Neutrophil (primary cell): ENCODE data around the gene ROR2.

Experiments used
- H3K27ac ChIP-seq: fragments of 200-600 bp; sonication (generic); 2 replicates; pipeline ENCODE4 v1.5.1; 2016; ENCODE audit warnings: mild to moderate bottlenecking, moderate library complexity
- H3K27me3 ChIP-seq: fragments of 200-600 bp; sonication (generic); 2 replicates; pipeline ENCODE4 v1.6.0; 2016; ENCODE audit warnings: mild to moderate bottlenecking
- H3K36me3 ChIP-seq: fragments of 200-600 bp; sonication (generic); 2 replicates; pipeline ENCODE4 v1.5.1; 2017
- H3K4me1 ChIP-seq, 2 experiments: fragments of 200-600 bp in 1 of 2; sonication (generic) in 1 of 2; 1 replicate in 1 of 2; 2 replicates in 1 of 2; pipeline versions ENCODE4 v1.5.1 to v1.6.1; 2013 to 2016; ENCODE audit warnings: low read depth in 1 of 2, low read length in 1 of 2, mild to moderate bottlenecking in 1 of 2, moderate library complexity in 1 of 2; ENCODE audit not compliant: control insufficient read depth in 1 of 2, insufficient read depth in 1 of 2
- H3K4me3 ChIP-seq, 2 experiments: fragments of 200-600 bp in 1 of 2; sonication (generic) in 1 of 2; 1 replicate in 1 of 2; 2 replicates in 1 of 2; pipeline ENCODE4 v1.5.1; 2013 to 2016; ENCODE audit warnings: low read depth in 1 of 2, low read length in 1 of 2, mild to moderate bottlenecking in 1 of 2, moderate library complexity in 1 of 2
- H3K9me3 ChIP-seq: fragments of 200-600 bp; sonication (generic); 2 replicates; pipeline ENCODE4 v1.5.1; 2016
- TF ChIP-seq, protein P1 (sequence below): fragments of 200-600 bp; sonication (generic); IDR thresholded peaks from 2 replicates; pipeline ENCODE4 v1.5.1; 2016; ENCODE audit warnings: antibody characterized with exemption

ROR2 gene

GRCh38 chr9:91812191-91812590 is 137.8 kb downstream of the ROR2 start:
- no peaks in the 10 kb centered on the region for H3K9me3 ChIP-seq
- TF ChIP-seq, protein P1, sequence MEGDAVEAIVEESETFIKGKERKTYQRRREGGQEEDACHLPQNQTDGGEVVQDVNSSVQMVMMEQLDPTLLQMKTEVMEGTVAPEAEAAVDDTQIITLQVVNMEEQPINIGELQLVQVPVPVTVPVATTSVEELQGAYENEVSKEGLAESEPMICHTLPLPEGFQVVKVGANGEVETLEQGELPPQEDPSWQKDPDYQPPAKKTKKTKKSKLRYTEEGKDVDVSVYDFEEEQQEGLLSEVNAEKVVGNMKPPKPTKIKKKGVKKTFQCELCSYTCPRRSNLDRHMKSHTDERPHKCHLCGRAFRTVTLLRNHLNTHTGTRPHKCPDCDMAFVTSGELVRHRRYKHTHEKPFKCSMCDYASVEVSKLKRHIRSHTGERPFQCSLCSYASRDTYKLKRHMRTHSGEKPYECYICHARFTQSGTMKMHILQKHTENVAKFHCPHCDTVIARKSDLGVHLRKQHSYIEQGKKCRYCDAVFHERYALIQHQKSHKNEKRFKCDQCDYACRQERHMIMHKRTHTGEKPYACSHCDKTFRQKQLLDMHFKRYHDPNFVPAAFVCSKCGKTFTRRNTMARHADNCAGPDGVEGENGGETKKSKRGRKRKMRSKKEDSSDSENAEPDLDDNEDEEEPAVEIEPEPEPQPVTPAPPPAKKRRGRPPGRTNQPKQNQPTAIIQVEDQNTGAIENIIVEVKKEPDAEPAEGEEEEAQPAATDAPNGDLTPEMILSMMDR: no peak
- no peak overlapping the region for H3K4me3 ChIP-seq
- no peaks in the 10 kb centered on the region for H3K27me3 ChIP-seq
- peaks cover 0 to 5% of the 10 kb centered on the region in 2 experiments for H3K4me1 ChIP-seq
- no peaks in the 10 kb centered on the region for H3K36me3 ChIP-seq
- no peak overlapping the region for H3K27ac ChIP-seq

DNA sequence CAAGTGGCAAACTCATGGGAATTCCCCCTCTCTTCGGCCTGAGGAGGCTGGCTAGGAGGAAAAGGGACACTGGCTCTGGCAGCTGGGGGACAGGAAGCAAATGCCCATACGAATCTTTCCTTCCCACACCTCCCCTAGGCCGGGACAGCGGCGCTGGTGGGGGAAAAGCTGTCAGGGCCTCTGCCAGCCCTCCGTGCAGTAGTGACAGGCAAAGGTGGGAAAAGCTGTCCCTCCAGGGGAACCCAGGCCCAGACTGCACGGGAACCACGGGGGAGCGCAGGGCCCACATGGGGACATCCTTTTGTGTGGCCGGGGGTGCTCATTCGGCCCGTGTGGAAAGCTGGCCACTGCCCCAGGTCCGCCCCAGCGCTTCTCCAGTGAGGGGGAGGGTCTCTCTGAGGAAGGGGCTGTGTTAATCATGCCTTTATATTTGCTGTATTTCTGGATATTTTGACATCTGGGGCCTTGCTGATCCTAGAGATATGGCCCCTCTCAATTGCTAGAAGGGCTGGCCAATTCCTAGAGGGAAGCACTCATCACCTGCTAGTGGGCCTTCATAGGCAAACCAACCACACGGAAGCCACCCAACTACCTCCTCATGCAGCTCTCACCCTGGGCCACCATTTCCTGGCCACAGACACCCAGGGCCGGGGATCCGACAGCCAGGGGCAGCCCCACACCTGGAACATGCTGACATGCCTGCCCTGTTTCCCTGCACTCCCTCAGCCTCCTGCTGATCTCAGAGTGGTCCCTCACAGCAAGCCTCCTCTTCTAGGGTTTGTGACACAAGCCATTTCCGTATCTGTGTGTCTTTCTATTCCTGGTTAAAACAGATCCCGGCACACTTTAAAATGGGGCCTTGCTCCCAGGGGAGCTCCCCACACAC is 138.8 kb downstream of the ROR2 start:
- H3K9me3 ChIP-seq: no peaks in the 10 kb centered on the region
- no peaks in the 10 kb centered on the region for H3K36me3 ChIP-seq
- no peaks in the 10 kb centered on the region for H3K4me1 ChIP-seq
- H3K4me3 ChIP-seq: no peak overlapping the region
- TF ChIP-seq, protein P1: no peak
- H3K27me3 ChIP-seq: no peaks in the 10 kb centered on the region
- no peak overlapping the region for H3K27ac ChIP-seq

- no peaks in the 10 kb centered on the region for H3K4me1 ChIP-seq
- TF ChIP-seq, protein P1: no peak
- H3K27ac ChIP-seq: no peak overlapping the region
- no peaks in the 10 kb centered on the region for H3K27me3 ChIP-seq
- H3K4me3 ChIP-seq: no peak overlapping the region
- no peaks in the 10 kb centered on the region for H3K36me3 ChIP-seq
- H3K9me3 ChIP-seq: no peaks in the 10 kb centered on the region
Measured at GRCh38 chr9:91810286-91810905, 139.6 kb downstream of the ROR2 start.

GRCh38 chr9:91809581-91810285 is 140.3 kb downstream of the ROR2 start:
- no peaks in the 10 kb centered on the region for H3K36me3 ChIP-seq
- no peak overlapping the region for H3K4me3 ChIP-seq
- TF ChIP-seq, protein P1: no peak
- H3K27me3 ChIP-seq: no peaks in the 10 kb centered on the region
- no peaks in the 10 kb centered on the region for H3K9me3 ChIP-seq
- H3K4me1 ChIP-seq: no peaks in the 10 kb centered on the region
- H3K27ac ChIP-seq: no peak overlapping the region

- TF ChIP-seq, protein P1: no peak
- H3K36me3 ChIP-seq: no peaks in the 10 kb centered on the region
- no peaks in the 10 kb centered on the region for H3K9me3 ChIP-seq
- no peak overlapping the region for H3K27ac ChIP-seq
- no peak overlapping the region for H3K4me3 ChIP-seq
- no peaks in the 10 kb centered on the region for H3K27me3 ChIP-seq
- H3K4me1 ChIP-seq: peaks cover 2 to 5% of the 10 kb centered on the region in 2 experiments
Measured at GRCh38 chr9:91807643-91808246, 142.3 kb downstream of the ROR2 start.
